Posterior cingulate gyrus (tissue), 11 donors: Measurements from ENCODE around the gene VENTX.
"Not testable (repeated sequence)": the region's sequence is repeated elsewhere in the genome, so short reads cannot be mapped to it uniquely, and the experiment has no call there.

Experiments
- DNase-seq, 10 donors: peaks; one replicate each; pipeline versions ENCODE4 v3.0.0 to v3.0.0-alpha.2; 2020 to 2021; ENCODE audit warnings: mixed read lengths in 3 of 10
- intact Hi-C: fragments of 100-400 bp; cut with DNase I; formaldehyde crosslinking; loops from one replicate; pipeline ENCODE4 v1.15.1; 2023

The VENTX gene

DNA sequence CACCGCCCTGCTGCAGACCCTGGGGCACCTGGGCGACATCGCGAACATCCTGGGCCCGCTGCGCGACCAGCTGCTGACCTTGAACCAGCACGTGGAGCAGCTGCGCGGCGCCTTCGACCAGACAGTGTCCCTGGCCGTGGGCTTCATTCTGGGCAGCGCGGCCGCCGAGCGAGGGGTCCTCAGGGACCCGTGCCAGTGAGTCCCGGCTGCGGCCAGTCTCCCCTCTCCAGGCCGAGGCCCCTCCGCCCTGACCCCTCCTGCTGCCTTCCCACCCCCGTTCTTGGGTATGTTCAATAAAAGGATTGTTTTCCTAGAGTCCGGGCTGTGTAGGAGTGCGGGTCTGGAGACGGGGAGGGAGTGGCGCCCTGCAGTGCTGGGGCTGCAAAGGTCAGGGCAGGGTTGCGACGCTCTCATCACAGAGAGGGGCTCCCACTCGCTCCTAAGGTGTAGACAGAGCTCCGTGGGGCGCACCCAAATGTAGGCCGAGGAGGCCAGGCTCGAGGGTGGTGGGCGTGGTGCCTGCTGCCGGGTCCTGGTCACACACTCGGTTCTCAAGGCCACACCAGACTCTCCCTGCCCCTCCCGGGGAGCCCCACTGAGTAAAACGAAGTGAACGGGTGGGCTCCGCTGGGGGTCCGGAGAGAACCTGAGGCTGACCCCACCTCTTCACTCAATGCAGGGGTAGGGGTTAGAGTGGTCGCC, 6.3 kb upstream of the VENTX start:
- no peak for DNase-seq
- intact Hi-C loops = no loop called here

GRCh38 chr10:133231946-133232574, 5.6 kb upstream of the VENTX start:
- intact Hi-C loops = no loop called here
- DNase-seq = no peak

DNA sequence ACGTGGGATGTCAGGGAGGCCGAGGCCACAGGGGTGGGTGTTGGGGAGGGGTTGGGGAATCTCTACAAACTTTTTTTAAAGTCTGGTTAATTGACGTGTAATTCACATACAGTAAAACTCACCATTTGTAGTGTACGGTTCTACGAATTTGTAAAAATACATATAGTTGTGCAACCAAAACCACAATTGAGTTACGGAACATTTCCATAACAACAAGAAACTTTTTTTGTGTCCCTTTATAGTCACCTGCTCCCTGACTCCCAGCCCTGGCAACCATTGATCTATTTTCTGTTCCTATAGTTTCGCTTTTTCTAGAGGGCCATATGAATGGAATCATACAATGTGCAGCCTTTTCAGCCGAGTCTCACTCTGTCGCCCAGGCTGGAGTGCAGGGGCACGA, 2.9 kb upstream of the VENTX start:
- DNase-seq, intact Hi-C loops: not testable (repeated sequence)

GRCh38 chr10:133235265-133235855, 2.3 kb upstream of the VENTX start:
- DNase-seq = no peak
- intact Hi-C loops = no loop called here

- intact Hi-C loops = no loop called here
- DNase-seq = no peak
These were observed 1.7 kb upstream of the VENTX start for GRCh38 chr10:133235932-133236331.

DNA sequence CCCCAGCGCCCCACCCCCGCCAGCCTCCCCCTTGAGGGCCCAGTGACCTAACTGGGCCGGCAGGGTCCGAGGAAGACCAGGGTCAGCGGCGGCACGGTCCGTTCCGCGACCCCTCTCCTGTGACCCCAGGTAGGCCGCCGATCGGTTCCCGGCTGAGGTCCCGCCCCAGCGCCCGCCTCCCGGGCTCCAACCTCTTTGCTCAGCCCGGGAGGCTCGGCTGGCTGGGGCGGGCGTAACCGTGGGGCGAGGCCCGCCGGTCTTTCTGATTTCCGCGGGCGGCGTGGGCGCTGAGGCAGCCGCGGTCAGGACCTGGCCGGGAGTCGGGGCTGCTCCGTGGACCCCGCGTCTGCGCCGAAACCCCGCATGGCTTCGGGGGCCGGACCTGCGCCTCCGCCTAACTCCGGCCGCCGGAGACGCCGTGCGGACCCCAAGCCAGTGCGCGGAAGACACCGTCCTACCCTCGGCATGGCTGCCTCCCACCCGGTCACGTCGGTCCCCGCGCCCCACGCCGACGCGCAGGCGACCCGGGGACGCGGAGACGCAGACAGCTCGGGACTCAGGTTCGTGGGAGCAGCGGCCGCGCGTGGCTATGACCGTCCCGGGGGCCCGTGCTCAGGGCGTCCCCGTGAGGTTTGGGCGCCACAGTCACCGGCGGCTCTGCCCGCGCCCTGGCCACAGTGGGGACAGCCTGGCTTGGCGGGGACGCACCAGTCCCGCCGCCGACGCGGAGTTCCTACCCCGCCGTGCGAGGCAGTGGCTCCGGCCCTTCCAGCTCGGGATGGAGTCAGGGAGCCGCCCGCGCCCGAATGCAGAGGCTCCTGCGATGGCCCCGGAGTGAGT, 1.0 kb upstream of the VENTX start:
- DNase-seq = no peak
- intact Hi-C loops = no loop called here

DNA sequence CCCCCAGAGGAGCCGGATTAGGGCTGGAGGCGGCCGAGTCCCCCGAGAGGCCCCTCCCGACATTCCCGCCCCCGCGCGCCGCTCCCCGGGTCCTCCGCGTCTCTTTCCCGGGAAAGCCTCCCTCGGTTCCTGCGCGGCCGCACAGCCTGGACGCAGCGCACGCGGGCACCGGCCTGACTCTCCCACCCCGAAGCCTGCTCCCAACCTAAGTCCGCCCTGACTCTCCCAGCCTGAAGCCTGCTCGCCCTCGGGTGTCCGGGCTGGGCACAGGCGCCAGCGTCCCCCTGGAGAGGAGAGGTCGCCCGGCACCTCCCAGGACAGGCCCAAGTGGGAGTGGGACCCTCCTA, 441 bp upstream of the VENTX start:
- DNase-seq = no peak
- intact Hi-C loops = no loop called here

DNA sequence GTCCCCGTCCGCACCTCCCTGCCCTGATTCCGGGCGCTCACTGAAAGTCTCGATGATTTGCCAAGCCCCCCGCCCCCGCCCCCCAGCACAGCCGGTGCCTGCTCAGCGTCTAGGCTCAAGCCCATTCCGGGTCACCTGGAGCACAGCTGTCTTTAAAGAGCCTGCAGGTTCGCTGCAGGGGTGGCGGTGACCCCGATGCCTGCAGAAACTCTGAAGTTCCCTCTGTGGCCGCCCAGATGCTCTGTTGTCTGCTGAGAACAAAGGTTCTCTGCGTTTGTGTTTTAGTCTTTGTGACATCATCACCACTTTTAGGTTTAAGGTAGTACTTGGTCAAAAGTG, 780 bp downstream of the VENTX start:
- intact Hi-C loops = no loop called here
- DNase-seq = no peak

DNA sequence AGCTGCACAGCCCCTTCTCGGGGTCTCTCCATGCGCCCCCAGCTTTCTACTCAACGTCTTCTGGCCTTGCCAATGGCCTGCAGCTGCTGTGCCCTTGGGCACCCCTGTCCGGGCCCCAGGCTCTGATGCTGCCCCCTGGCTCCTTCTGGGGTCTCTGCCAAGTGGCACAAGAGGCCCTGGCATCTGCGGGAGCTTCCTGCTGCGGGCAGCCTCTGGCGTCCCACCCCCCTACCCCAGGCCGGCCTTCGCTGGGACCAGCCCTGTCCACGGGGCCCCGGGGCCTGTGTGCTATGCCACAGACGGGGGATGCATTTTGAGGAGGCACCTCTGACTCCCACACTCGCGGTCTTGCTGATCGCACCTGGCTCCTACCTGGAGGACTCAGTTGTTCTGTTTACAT, 2.3 kb downstream of the VENTX start:
- intact Hi-C loops = no loop called here
- DNase-seq = no peak

- no peak for DNase-seq
- intact Hi-C loops = no loop called here
These were observed 4.0 kb downstream of the VENTX start for GRCh38 chr10:133241501-133242205.

GRCh38 chr10:133242611-133243356, 5.1 kb downstream of the VENTX start:
- intact Hi-C loops = no loop called here
- DNase-seq = no peak

DNA sequence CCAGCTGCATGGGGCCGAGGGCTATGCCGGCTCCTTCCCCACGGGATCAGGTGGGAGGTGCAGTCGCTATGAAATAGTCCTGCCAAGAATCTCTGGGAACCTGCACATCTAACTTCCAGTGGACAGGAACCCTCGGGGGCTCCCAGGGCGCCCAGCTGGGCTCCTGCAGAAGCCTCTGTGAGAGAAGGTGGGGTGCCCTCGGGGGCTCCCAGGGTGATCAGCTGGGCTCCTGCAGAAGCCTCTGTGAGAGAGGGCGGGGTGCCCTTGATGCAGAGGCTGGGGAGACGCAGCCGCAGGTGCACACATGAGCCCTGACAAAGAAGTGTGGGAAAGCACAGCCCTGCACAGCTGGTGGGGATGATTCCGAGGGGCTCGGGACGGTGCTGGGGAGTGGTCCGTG, 5.9 kb downstream of the VENTX start:
- intact Hi-C loops = no loop called here

GRCh38 chr10:133245439-133246235, 8.0 kb downstream of the VENTX start:
- intact Hi-C loops = no loop called here
- DNase-seq = no peak

More for the DNA sequence above, 5.9 kb downstream of the VENTX start:
- no peak for DNase-seq

GRCh38 chr10:133246236-133246626, 8.6 kb downstream of the VENTX start:
- intact Hi-C loops = no loop called here
- no peak for DNase-seq

GRCh38 chr10:133247681-133248333, 10.2 kb downstream of the VENTX start:
- DNase-seq = no peak

GRCh38 chr10:133248334-133248715, 10.7 kb downstream of the VENTX start:
- no peak for DNase-seq
- intact Hi-C loops = no loop called here

More at GRCh38 chr10:133247681-133248333, 10.2 kb downstream of the VENTX start:
- intact Hi-C loops = no loop called here

GRCh38 chr10:133249094-133249780, 11.6 kb downstream of the VENTX start:
- no peak for DNase-seq
- intact Hi-C loops = no loop called here
